GM18909 (cell line): Measurements from ENCODE around the gene CFH.
"Not testable (repeated sequence)": the region's sequence is repeated elsewhere in the genome, so short reads cannot be mapped to it uniquely, and the experiment has no call there.

ENCODE experiments used
- ATAC-seq: cut with Tn5 transposase; IDR thresholded peaks from one replicate; pipeline ENCODE4 v1.9.1; 2021; ENCODE audit warnings: mild to moderate bottlenecking; ENCODE audit not compliant: unreplicated experiment, poor library complexity

Gene CFH

DNA sequence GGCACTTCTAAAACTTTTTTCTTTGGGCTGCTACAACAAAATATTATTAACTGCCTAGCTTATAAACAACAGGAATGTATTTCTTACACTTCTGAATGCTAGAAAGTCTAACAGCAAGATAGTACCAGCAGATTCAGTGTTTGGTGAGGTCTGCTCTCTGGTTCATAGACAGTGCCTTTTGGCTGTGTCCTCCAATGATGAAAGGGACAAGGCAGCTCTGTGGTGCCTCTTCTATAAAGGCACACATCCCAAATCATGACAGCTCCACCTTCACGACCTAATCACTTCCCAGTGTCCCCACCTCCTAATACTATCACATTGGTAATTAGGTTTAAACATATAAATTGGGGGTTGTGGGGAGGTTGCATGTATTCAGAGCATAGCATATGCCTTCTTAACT, 9.5 kb downstream of the CFH start:
- no peak for ATAC-seq

DNA sequence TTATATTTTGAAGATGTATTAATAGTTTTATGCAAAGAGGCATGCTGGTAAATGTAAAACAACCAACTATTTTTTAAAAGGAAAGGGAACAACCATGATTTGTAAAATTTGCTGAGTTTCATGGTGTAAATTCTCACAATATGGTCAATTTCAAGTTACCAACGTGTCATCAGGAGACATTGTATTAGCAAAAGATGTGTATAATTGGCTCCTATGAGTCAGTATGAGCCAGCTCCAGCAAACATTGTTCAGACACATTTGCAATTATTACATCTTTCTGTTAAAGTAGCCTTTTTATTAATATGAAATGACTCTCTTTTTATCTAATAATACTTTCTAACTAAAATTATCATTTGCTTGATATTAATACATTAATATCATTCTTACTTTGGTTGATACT, 15.3 kb downstream of the CFH start:
- ATAC-seq, result no peak

DNA sequence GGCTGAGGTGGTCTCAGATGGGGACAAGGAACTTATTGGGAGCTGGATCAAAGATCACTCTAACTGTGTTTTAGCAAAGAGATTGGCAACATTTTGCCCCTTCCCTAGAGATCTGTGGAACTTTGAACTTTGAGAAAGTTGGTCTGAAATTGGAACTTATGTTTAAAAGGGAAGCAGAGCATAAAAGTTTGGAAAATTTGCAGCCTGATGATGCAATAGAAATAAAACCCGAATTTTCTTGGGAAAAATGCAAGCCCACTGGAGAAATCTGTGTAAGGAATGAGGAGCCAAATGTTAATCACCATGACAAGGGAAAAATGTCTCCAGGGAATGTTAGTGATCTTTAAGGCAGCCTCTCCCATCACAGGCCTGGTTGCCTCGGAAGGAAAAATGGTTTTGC, 17.2 kb downstream of the CFH start:
- no peak for ATAC-seq

DNA sequence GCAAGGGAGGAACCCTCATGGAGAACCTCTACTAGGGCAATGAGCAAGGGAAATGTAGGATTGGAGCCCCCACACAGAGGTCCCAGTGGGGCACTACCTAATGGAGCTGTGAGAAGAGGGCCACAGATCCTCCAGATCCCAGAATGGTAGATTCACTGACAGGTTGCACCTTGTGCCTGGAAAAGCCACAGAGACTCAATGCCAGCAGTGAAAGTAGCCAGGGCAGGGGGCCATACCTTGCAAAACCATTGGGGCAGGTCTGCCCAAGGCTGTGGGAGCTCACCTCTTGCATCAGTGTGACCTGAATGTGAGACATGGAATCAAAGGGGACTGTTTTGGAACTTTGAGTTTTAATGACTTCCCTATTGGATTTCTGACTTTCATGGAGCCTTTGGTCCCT, 17.9 kb downstream of the CFH start:
- no peak for ATAC-seq

DNA sequence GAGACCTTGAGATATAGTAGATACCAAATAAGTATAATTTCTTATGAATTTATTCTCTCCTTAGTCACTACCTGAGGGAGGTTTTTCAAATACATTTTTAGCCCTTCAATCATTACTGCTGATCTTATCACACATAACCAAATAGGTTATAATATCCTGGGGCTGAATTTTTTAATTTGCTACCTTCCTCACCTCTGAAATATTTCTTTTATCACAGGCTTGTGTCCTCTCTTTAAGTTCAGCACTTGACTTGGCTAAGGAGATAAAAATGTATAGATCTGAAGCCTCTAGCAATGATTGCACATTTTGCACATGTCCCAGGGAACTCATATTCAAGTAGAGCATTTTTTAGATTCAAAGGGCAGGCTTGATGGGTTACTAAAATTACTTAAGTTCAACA, 23.1 kb downstream of the CFH start:
- no peak for ATAC-seq

DNA sequence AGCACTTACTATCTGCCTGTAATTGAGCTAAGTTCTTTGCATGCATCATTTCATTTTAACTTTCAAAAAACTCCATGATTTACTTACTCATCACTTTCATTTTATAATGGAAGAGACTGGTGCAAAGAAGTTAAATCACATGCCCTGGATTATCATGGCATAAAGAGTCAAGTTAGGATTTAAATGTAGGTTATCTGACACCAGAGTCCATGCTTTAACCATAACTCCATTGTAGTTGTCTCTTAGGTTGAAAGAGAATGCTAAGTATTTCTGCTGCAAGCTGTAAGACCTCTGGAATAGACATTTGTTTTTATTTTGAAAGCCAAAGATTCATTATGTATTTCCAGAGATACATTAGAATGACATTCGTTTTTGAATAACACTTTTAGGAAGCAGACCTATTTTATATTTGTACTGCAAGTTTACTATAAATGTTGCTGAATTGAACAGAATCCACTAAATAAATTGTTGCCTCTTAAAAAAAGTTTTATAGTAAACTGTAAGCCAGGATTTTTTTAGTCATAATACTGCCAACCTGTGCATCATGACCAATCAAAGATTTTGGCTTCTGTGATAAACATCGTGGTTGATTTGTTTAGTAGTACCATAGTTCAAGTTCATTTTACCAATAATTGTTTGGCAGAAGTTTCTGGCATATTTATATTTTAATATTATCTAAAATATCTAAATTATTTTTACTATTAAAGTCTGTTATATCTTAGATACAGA, 26.1 kb downstream of the CFH start:
- no peak for ATAC-seq

DNA sequence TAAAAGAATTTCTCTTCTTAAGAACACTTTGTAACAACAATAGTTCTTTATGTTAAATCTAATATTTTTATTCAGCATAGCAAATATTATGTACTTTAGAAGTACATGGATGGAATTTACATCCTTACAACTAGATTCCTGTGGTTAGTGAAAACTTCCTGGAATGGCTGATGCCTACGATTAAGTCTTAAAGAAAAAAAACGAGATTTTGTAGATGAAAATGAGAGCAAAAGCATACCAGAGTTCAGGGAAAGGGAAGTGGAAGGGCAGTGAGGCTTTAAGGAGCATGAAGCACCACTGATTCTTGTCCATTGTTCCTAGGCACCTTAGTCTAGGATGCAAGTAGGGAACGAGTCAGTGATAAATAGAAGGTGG, 26.7 kb downstream of the CFH start:
- ATAC-seq, result no peak

DNA sequence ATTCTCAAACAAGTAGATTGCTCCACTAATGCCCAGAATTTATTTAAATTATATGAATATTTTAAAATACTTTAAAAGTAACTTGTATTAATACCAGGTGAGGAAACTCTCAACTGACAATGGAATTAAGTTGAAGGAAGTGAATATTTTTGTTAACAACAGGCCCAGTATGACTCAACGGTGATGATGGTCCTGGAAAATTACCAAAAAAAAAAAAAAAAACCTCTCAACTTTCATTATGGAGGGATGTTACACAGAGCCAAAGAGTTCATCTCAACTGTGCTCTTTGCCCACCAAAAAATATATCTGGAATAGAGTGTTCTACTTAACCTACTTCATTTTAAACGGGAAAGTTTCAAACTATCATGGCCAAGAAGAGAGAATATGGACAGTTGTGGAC, 28.3 kb downstream of the CFH start:
- ATAC-seq, result no peak

DNA sequence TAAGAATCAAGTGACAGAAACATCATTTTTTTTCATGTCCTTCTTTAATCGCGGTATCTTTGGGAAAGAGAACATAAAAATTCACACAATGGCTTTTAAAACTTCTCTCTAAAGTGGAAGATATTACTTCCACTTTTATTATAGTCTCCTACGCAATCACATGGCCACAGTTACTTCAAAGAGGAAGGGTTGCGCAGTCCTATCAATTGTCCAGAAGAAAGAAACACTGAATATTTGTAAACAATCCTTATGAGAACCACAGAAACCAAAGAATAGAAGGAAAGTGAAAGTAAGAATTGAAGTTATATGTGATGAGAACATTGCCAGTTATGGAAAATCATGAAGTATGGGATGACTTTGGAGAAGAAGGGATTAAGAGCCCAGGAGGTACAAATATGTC, 32.6 kb downstream of the CFH start:
- ATAC-seq, result no peak

DNA sequence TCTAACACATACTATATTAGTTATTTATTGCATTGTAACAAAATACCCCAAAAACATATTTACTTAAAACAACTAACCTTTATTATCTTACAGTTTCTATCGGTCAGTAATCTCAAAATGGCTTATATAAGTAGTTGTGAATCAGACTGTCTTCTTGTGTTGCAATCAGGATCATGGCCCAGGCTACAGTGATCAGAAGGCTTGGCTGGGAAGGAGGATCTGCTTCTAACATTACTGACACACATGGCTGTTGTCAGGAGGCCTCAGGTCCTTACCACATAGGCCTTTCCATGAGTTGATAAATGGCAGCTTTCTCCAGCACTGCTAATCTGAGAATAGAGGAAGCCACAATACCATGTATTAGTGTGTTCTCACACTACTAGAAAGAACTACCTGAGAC, 33.7 kb downstream of the CFH start:
- no peak for ATAC-seq

DNA sequence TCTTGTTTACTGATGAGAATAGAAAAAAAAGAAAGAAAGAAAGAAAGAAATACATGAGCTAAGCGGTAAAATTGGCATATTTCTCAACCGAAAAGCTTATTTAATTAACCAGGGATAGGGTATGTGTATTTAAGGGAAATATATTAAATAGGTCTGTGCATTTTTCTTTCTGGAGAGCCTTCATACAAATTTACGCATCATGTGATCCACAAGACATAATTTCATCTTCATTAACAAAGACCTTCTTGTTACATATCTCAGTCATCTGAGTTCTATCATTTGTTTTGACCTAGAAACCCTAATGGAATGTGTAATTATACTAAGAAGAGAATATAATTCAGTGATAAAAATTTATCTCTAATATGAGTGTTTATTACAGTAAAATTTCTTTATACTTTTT, 37.2 kb downstream of the CFH start:
- no peak for ATAC-seq

DNA sequence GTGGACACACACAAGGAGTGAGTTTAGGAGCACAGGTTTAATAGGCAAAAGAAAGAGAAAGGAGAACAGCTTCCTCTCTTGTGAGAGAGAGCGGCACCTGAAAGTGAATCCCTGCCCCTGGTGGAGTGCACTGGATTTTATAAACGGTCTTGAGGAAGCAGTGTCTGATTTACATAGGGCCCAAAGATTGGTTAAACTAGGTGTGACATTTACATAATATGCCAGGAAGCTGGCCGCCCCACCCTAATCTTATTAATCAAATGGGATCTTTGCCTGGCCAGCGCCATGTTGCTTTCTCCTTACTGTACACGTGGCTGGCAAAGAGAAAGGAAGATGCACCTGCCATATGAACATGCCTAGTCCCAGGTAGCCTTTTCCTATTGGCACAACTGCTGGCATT, 38.7 kb downstream of the CFH start:
- ATAC-seq, result no peak

DNA sequence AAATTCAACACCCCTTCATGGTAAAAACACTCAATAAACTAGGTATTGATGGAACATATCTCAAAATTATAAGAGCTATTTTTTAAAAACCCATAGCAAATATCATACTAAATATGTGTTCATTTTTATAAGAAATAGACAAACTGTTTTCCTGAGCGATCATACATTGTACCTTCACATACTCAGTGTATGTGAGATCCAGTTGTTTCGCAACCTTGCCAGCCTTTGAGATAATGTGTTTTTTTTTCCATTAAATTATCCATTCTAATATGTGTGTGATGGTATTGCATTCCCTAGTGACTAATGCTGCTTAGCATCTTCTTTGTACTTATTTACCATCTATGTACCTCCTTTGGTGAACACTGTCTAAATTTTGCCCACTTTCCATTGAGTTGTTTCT, 47.1 kb downstream of the CFH start:
- ATAC-seq, result no peak

DNA sequence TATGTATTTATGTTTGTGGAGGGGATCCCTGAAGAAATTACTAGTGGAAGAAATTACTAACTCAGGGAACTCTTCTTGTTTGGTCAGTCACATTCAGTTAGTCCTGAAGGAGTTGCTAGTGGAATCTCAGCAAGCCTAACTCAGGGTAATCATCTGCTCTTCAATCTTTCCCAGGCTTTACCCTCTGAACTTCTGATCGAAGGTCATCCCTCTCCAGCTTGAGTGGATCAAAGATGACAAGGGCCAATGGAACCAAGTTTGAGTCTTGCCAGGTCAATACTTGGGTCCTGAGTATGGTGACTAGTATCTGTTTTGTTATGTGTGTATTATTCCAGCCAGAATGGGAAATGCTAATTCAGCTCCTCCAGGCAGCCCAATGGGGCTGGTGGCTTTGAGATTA, 49.3 kb downstream of the CFH start:
- no peak for ATAC-seq

DNA sequence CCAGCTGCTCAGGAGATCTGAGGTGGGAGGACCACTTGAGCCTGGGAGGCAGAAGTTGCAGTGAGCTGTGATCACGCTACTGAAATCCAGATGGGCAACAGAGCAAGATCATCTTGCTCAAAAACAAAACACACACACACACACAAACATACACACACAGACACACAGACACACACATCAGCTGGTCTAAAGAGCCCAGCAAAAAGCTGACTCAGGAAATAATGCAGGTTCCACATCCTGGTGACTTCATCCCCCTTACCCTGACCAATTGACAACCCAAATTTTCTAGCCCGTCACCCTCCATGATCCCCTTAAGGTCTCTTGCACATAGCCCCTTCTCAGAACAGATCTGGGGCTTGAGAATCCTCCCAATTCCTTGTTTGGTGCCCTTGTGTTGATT, 58.0 kb downstream of the CFH start:
- ATAC-seq, result not testable (repeated sequence)

DNA sequence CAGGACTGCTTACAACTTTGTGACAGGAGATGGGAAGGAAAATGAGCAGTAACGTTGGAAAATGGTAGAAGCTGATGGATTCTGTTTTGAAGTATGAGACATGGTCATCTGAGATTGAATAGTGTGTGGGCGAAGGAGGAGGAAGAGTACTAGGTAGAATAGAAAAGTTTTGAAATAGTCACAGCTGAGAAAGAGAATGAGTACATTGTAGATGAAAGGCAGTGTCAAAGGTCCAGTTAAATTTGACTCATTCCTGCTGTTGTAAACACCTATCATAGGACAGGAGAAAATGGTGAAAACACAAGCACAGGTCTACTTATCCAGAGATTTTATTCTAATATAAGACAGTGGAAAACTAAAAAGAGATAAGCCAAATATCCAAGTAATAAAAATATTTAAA, 66.0 kb downstream of the CFH start:
- no peak for ATAC-seq

DNA sequence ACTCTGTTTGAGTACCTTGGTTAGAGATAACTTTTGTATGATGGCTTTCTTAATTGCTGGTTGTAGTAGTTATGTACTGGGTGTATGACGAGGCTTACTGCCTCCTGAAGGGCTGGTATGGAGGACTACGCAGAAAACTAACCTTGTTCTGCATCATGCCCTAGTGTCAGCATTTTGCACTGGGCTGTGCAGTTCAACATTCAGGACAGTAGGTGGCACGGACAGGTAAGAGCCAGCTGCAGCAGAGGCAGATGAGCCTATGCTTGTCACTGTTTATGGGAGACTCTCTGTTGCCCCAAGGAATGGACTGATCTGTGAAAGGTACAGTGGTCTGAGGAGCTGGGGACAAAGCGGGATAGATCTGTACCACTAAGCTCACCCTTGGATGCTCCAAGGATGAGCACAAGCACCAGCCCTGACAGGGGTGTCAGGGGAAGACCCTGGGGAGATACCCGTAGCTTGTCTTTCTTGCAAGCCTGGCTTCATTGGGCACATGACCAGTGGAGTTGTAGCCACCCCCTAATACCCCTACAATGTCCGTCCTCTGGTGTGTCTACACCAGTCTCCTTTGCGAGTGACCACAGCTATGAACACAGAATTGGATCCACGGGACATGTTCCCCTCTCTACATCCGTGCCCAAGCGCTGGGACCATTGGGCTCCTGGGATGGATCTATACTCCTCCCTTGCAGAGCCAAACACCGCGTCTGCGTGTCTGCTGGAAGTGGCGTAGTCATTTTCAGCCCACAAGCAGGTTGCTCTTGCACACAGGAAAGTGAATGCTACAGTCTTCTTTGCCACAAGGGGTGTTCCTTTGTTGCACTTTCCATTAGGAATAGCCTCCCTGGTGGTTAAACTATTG, 71.7 kb downstream of the CFH start:
- ATAC-seq, result peak; percentile 99

DNA sequence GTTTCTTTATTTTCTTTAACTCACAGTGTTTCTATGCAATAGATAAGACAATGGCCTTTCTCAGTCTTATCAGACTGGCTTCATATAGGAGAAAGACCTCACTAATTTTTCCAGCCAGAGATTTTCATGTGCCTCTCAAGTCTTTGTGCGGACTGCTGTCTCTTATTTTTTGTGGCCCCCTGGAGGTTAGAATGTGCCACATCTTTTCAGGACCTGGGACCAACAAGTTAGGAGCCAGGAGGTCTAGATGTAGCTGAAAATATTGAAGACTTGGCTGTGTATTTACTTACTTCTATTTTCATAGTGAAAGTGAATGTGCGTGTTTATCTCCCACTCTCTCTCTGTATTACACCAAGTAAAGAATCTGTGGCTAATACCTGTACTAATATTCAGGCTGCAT, 80.7 kb downstream of the CFH start:
- no peak for ATAC-seq

DNA sequence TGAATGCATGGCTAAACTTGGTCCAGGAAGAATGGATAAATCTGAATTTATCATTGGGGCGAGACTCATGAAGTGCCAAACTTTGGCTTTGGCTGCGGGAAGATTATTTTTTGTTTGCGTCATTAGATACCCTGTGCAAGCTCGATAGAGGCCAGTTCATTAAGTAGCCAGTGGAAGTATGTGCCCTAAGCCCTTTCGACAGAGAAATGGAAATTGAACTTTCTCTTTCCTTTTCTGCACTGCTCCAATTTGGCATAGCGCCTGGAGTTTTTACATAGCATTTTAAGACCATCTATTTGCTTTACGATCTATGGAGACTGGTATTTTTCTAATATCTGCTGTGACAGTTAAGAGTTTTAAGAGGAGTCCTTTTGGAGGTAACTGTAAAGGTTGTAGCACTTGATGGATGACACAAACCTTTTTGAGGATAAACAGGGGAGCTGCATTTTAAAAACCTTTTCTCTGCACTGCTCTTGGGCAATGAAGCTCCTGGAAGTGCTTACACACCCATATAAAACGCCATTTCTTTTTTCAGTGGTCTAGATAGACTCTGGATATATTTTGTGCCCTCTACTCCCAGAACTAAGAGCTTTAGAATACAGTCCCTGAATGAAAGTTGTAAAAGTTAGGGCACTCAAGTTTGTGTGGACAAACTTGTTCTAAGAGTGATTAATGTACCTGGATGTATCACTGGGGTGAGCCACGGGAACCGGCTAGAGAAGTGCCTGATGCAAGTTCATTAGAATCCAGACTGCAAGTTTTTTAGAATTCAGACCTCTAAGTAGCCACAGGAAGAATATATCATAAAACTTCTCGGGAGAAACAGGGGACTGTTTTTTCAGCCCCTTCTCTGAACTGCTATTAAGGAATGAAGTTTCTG, 81.5 kb downstream of the CFH start:
- no peak for ATAC-seq

DNA sequence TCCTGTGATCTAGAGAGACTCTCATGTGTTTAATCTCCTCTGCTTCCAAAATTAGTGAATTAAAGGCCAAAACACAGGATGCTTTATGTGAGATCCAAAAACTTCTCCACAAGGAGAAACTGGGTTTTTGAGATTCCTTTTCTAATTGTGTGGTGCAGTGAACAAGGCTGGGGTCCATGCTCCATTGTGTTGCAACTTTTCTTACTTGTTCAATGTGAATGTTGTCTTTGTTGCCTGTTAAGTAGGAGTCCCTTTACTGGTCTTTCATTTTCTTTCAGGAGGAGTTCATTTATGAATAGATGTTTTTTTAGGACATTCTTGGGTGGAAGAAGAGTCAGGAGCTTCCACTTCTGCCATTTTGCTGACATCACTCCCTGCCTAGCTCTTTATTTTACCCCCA, 82.2 kb downstream of the CFH start:
- ATAC-seq, result no peak

DNA sequence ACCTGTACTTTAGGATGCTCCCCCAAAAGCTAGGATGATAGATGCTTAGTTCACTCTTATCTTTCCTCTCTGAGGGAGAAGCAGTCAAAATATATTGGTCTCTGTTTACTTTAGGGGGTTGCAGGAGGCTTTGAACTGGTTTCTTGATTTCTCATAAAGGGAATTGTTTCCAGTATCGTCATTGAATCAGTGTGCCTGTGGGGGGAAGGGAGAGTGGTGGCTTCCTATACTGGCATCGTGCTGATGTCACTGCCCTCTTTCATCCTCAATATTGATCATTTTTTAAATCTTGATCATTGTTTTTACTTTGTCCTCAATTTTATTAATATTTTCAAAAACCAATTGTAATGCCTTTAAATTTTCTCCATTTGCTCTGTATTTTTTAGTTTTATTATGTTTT, 82.6 kb downstream of the CFH start:
- ATAC-seq, result no peak
